GM21717 (cell line): ENCODE results near the gene FCGR3B.
"Not testable (repeated sequence)": the region's sequence is repeated elsewhere in the genome, so short reads cannot be mapped to it uniquely, and the experiment has no call there.

Source experiments
- ATAC-seq: cut with Tn5 transposase; IDR thresholded peaks from one replicate; pipeline ENCODE4 v1.9.1; 2021; ENCODE audit warnings: mild to moderate bottlenecking, moderate library complexity; ENCODE audit not compliant: unreplicated experiment

Gene FCGR3B

GRCh38 chr1:161639203-161639602 lies 8.2 kb upstream of the FCGR3B start:
- ATAC-seq: not testable (repeated sequence)

- ATAC-seq: not testable (repeated sequence)
Observed at GRCh38 chr1:161638251-161638993, 7.4 kb upstream of the FCGR3B start.

GRCh38 chr1:161636976-161637375 lies 6.0 kb upstream of the FCGR3B start:
- not testable (repeated sequence) for ATAC-seq

GRCh38 chr1:161636189-161636782 lies 5.3 kb upstream of the FCGR3B start:
- not testable (repeated sequence) for ATAC-seq

- ATAC-seq: not testable (repeated sequence)
Observed at GRCh38 chr1:161634993-161635392, 4.0 kb upstream of the FCGR3B start.

GRCh38 chr1:161630128-161630742 lies 741 bp downstream of the FCGR3B start:
- not testable (repeated sequence) for ATAC-seq

GRCh38 chr1:161626445-161627146 lies 4.4 kb downstream of the FCGR3B start:
- ATAC-seq: not testable (repeated sequence)

- ATAC-seq: not testable (repeated sequence)
Observed at GRCh38 chr1:161624605-161625004, 6.4 kb downstream of the FCGR3B start.

- ATAC-seq: not testable (repeated sequence)
Observed at GRCh38 chr1:161623401-161624051, 7.5 kb downstream of the FCGR3B start.

GRCh38 chr1:161622054-161622453 lies 8.9 kb downstream of the FCGR3B start:
- peak; percentile 26 for ATAC-seq

- peak; percentile 43 for ATAC-seq
Observed at GRCh38 chr1:161621181-161622000, 9.6 kb downstream of the FCGR3B start.

- ATAC-seq: not testable (repeated sequence)
Observed at GRCh38 chr1:161620399-161620798, 10.6 kb downstream of the FCGR3B start.

GRCh38 chr1:161618517-161618916 lies 12.5 kb downstream of the FCGR3B start:
- not testable (repeated sequence) for ATAC-seq

GRCh38 chr1:161616417-161616816 lies 14.6 kb downstream of the FCGR3B start:
- not testable (repeated sequence) for ATAC-seq

- not testable (repeated sequence) for ATAC-seq
Observed at GRCh38 chr1:161613142-161613514, 17.8 kb downstream of the FCGR3B start.

GRCh38 chr1:161612322-161613141 lies 18.4 kb downstream of the FCGR3B start:
- ATAC-seq: peak; percentile 79

- ATAC-seq: not testable (repeated sequence)
Observed at GRCh38 chr1:161611866-161612321, 19.1 kb downstream of the FCGR3B start.

- not testable (repeated sequence) for ATAC-seq
Observed at GRCh38 chr1:161610198-161610597, 20.8 kb downstream of the FCGR3B start.
